Renal cortical epithelial cell (primary cell): ENCODE results near the gene LMX1B. TPM values are rescaled to one million over a fixed set of nuclear protein-coding genes. Genes with fewer than 3 reads are reported as not detected.

Experiments used
- DNase-seq: peaks from one replicate; pipeline ENCODE4 v3.0.0-alpha.2; 2011; ENCODE audit warnings: low read depth
- total RNA-seq: library from RNA; depleted of rRNA; stranded (reverse); fragments of >200 nt; gene quantifications from 2 replicates; pipeline ENCODE4 v1.2.3, GENCODE V29; 2014

Gene LMX1B
- total RNA-seq, 1 donor from 2014 or later: not detected

- no peak for DNase-seq
These were observed 44.6 kb downstream of the LMX1B start for GRCh38 chr9:126658201-126658825.

GRCh38 chr9:126658956-126659555, 45.3 kb downstream of the LMX1B start:
- no peak for DNase-seq

DNA sequence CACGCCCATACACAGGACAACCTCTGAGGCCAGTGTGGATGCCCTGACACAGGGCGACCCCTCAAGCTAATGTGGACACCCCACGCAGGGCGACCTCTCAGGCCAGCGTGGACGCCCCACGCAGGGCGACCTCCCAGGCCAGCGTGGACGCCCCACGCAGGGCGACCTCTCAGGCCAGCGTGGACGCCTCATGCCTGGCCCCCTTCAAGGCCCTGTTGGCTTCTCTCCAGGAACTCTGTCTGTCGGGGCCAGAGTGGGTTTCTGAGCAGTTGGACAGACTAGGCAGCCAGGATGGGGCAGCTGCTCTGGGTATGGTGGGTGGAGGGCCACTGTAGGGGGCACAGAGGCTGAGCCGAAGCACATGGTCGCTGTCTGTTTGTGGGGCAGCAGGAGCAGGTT, 47.4 kb downstream of the LMX1B start:
- no peak for DNase-seq

- peak; percentile 45 for DNase-seq
These were observed 48.0 kb downstream of the LMX1B start for GRCh38 chr9:126661521-126662251.

DNA sequence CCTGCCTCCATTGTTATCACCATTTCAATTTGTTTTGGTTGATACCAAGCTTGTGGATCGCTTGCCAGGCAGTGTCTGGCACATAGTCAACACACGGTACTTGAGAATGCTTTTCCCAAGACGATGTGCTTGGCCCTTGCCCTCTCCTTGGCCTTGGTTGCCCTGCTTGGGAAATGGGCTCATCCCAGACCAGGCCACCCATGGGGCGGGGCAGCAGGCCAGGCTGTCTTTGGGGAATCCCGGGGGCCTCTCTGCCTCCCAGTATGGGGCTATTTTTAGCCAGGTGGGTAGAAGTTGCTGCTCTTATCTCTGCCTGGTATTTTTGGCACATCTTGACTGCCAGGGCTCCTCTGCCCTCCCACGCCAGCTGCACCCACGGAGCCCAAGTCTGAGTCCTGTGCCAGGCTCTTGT, 49.9 kb downstream of the LMX1B start:
- DNase-seq: no peak

DNA sequence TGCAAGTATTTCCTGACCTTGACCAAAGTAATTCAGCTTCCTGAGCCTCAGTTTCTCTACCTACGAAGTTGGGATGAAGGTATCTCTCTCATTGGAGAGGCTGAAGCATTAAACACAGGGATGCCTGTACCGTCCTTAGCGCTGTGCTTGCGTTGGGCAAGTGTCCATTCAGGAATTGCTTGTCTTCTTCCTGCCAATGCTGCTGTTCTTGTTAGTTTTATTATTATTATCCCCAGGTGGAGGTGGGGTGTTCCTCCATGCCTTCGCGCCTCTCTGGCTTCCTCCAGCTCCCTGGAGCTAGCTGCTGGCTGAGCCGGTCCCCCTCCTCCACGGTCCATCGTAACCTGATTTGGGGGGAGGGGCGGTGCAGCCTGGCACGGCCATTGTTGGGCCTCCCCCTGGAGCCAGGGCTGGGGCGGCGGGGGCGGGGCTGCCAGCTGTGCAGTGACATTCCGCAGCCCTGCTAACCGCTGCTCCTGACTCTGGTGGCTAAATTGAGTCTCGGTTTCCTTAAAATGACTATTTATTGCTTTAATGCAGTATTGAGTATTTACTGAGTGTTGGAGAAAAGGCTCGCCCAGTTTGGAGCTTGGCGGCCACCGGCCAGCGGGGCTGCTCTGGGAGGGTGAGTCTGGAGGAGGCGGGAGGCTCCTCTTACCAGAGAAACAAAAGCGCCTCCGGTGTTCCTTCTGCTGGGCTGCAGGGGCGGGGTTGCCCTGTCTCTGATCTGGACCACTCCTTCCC, 51.3 kb downstream of the LMX1B start:
- DNase-seq: no peak

DNA sequence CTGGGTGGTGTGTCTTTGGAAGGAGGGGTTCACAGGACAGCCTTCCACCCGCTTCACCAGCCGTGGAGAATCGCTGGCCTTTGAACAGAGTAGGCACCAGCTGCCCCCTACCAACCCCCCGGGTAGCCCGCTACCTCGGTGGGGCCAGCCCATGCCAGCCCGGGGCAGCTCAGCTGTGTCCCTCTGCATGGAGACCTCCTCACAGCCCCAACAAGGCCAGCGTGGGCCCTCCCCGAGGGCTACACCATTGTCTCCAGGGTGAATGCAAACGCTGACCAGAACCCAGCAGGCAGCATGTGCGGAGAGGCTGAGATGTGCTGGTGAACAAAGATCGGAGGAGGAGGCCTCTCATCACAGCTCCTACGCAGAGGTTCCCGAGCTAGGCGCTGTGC, 51.9 kb downstream of the LMX1B start:
- DNase-seq: no peak

- DNase-seq: no peak
These were observed 52.6 kb downstream of the LMX1B start for GRCh38 chr9:126666155-126666803.

GRCh38 chr9:126667190-126668055, 53.7 kb downstream of the LMX1B start:
- no peak for DNase-seq

- DNase-seq: no peak
These were observed 54.3 kb downstream of the LMX1B start for GRCh38 chr9:126668058-126668457.

DNA sequence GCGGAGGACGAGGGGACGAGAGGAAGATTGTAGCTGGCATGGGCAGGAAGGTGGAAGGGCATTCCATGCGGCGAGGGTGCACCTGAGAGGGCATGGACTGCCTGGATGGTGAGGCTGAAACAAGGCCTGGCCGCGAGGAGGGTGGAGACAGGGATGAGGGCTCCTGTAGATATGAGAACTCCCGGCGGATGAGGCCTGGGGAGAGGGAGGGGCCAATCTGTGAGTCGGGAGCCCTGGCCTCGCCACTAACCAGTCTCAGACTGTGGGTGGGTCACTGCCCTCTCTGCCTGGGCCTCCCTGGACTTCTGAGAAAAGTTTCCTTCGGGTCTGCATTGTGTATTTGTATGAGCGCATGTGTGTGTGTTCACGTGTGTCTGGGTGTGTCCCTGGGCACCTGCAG, 55.4 kb downstream of the LMX1B start:
- no peak for DNase-seq

DNA sequence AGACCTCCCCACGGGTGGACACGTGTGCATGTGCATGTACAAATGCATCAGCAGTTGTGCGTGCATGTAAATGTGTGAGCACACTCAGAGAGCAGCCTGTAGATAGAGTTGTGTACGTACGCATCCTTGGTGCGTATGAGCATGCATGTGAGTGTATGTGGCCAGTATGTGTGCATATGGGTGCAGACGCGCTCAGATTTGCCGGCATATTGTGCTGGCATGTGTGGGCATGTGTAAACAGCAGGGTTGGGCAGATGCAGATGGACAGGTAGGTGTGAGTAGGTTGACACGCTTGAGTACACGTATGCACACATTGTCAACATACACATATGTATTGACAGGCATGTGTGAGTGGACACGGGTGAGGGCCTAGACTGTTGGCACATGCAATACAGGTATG, 56.5 kb downstream of the LMX1B start:
- no peak for DNase-seq

- no peak for DNase-seq
These were observed 57.7 kb downstream of the LMX1B start for GRCh38 chr9:126671381-126671831.

DNA sequence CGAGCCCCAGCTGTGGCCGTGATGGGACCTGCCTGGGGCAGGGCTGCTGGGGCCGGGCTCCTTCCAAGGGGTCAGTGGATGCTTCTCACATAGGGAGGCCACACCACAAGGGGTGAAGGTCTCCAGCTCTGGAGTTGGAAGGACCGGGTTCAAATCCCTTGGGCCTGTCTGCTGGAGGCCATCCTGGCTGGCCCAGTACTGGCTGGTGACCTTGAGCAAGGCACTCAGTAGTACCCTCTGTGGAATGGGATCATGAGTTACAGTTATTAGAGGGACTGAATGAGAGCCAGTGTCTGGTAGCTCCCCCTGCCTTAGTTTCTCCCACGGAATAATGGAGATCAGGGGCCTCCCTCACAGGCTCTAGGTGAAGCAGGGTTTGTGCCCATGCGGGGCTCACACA, 58.3 kb downstream of the LMX1B start:
- DNase-seq: no peak

DNA sequence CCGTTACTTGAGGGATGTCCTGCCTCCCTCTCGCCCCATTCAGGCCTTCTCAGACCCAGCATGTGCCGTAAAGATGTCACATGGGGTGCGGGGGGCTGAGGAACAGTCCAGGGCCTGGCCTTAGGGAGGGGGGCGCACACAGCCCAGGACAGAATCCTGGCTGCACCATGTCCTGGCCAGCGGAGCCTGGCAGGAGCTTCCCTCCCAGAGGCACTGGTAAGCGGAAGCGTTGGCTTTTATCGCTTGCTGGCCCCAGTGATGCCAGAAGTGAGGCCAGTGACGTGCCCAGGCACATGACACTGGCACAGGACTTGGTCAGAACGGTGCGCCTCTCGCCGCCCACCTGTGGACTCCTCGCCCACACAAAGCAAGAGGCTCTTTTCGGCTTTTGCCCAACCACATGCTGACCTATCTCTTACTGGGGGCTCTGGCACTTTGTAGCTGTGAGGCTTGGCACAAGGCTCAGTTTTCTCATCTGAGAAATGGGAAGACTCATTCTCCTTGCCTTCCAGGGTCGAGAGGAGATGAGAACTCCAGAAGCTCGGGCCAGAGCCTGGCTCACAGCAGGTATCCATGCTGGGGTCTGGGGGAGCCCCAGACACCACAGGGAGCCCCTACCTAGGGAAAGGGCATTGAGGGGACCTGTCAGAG, 59.0 kb downstream of the LMX1B start:
- DNase-seq: no peak

- DNase-seq: no peak
These were observed 60.1 kb downstream of the LMX1B start for GRCh38 chr9:126673689-126674364.

GRCh38 chr9:126674365-126675146, 60.8 kb downstream of the LMX1B start:
- no peak for DNase-seq

DNA sequence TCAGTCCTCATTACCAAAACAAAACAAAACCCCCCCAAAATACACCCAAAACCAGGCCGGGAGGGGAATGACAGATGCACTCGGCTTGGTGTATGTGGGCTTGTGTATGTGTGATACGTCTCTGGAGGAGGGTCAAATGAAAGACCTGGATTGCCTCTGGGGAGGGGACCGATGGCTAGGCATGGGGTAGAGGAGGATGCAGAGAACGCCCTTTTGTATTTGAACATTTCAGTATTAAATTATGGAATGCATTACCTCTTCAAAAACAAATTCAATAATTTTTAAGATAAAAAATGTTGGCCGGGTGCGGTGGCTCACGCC, 61.4 kb downstream of the LMX1B start:
- no peak for DNase-seq

- no peak for DNase-seq
These were observed 62.5 kb downstream of the LMX1B start for GRCh38 chr9:126676102-126676684.
